Brain microvascular endothelial cell (primary cell): ENCODE results near the gene PRKN.

Source experiments
- DNase-seq: peaks from one replicate; pipeline ENCODE4 v3.0.0-alpha.2; 2020
- H3K27ac ChIP-seq: fragments of 250-450 bp; sonication (Bioruptor Pico); 2 replicates; pipeline ENCODE4 v1.5.1; 2020; ENCODE audit warnings: mild to moderate bottlenecking, moderate library complexity
- H3K27me3 ChIP-seq: fragments of 250-450 bp; sonication (Bioruptor Pico); replicated peaks from 2 replicates; pipeline ENCODE4 v1.5.1; 2020; ENCODE audit warnings: mild to moderate bottlenecking
- H3K36me3 ChIP-seq: fragments of 250-450 bp; sonication (Bioruptor Pico); replicated peaks from 2 replicates; pipeline ENCODE4 v1.5.1; 2020; ENCODE audit warnings: mild to moderate bottlenecking
- H3K4me3 ChIP-seq: 2 replicates; pipeline ENCODE4 v1.5.1; 2011; ENCODE audit warnings: low read depth, mild to moderate bottlenecking, control low read depth, low read length, moderate library complexity
- in situ Hi-C: cut with HindIII; loops from 2 replicates; pipeline ENCODE4 v1.10.0; 2017; ENCODE audit warnings: low sequenced_read_pairs, low pct_ligation_motif_present
- TF ChIP-seq, protein P1 (sequence below): IDR thresholded peaks from 2 replicates; pipeline ENCODE4 v1.5.1; 2011; ENCODE audit warnings: low read depth, mild to moderate bottlenecking, moderate library complexity, low read length, control low read depth, inconsistent platforms; ENCODE audit errors: missing control alignments

The PRKN gene

DNA sequence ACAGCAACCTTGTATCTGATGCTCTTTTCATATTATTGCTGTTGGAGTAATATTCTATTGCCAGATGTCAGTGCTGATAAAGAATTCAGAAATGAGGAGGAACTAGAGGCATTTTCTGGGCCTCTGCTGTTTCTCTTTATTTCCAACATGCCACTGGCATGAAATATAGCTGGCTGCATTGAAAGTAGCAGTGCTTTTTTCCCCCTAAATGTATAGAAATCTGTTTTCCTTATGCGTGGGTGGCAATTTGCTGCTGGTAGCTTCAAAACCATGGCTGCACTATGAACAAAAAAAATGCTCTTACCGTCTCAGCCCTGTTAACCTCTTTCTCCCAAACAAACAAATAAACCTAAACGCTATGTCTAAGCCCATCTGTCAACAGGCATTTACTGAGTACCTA, 1011.4 kb downstream of the PRKN start:
- TF ChIP-seq, protein P1, sequence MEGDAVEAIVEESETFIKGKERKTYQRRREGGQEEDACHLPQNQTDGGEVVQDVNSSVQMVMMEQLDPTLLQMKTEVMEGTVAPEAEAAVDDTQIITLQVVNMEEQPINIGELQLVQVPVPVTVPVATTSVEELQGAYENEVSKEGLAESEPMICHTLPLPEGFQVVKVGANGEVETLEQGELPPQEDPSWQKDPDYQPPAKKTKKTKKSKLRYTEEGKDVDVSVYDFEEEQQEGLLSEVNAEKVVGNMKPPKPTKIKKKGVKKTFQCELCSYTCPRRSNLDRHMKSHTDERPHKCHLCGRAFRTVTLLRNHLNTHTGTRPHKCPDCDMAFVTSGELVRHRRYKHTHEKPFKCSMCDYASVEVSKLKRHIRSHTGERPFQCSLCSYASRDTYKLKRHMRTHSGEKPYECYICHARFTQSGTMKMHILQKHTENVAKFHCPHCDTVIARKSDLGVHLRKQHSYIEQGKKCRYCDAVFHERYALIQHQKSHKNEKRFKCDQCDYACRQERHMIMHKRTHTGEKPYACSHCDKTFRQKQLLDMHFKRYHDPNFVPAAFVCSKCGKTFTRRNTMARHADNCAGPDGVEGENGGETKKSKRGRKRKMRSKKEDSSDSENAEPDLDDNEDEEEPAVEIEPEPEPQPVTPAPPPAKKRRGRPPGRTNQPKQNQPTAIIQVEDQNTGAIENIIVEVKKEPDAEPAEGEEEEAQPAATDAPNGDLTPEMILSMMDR = no peak
- Histone ChIP-seq H3K27me3 (no peaks in the 10 kb centered on the region), H3K4me3 (no peak overlapping the region), H3K36me3 (no peaks in the 10 kb centered on the region), H3K27ac (no peak overlapping the region)
- no peak for DNase-seq
- in situ Hi-C loops = no loop called here

DNA sequence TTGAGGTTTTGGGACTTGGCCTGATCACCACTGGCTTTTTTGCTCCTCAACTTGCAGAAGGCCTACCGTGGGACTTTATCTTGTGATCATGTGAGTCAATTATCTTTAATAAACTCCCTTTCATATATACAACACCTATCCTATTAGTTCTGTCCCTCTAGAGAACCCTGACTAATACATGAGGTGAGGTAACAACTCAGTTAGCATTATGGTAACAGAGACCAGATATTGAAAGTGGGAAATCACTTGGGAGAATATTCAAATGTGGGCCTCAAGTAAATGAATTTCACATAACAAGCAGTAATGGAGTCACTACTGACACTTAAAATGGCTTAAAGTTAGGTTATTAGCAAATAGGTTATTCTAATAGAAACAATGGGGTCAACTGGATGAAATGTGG, 1015.6 kb downstream of the PRKN start:
- H3K27me3 ChIP-seq = no peaks in the 10 kb centered on the region
- in situ Hi-C loops = no loop called here

DNA sequence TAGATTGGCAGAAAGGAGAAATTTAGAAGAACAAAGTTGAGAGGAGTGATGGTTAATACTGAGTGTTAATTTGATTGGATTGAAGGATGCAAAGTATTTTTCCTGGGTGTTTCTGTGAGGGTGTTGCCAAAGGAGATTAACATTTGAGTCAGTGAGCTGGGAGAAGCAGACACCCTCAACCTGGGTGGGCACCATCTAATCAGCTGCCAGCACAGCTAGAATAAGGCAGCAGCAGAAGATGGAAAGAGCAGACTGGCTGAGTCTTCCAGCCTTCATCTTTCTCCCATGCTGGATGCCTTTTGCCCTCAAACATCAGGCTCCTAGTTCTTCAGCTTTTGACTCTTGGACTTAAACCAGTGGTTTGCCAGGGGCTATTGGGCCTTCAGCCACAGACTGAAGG, 1016.1 kb downstream of the PRKN start:
- no peak overlapping the region for H3K27ac ChIP-seq
- no peaks in the 10 kb centered on the region for H3K36me3 ChIP-seq
- TF ChIP-seq, protein P1 = no peak
- H3K27me3 ChIP-seq = no peaks in the 10 kb centered on the region
- in situ Hi-C loops = no loop called here
- DNase-seq = no peak
- no peak overlapping the region for H3K4me3 ChIP-seq

More for the DNA sequence above, 1015.6 kb downstream of the PRKN start:
- DNase-seq = no peak
- Histone ChIP-seq H3K4me3 (no peak overlapping the region), H3K36me3 (no peaks in the 10 kb centered on the region), H3K27ac (no peak overlapping the region)
- TF ChIP-seq, protein P1 = no peak

DNA sequence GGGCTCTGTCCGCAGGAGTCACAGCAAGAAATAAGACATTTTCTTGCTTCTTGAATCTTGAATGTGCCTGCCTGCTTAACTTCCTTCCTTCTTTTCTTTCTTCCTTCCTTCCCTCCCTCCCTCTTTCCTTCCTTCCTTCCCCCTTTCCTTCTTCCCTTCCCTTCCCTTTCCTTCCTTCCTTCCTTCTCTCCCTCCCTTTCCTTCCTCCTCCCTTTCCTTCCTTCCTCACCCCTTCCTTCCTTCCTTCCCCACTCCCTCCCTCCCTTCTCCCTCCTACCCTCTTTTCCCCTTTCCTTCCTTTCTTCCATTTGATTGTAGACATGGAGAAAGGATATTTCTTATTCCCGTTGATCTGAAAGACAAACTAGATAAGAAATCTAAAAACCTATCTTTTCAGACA, 1016.9 kb downstream of the PRKN start:
- in situ Hi-C loops = no loop called here
- H3K27me3 ChIP-seq = no peaks in the 10 kb centered on the region
- DNase-seq = no peak
- H3K36me3 ChIP-seq = no peaks in the 10 kb centered on the region
- H3K27ac ChIP-seq = no peak overlapping the region
- H3K4me3 ChIP-seq = no peak overlapping the region
- TF ChIP-seq, protein P1 = no peak

DNA sequence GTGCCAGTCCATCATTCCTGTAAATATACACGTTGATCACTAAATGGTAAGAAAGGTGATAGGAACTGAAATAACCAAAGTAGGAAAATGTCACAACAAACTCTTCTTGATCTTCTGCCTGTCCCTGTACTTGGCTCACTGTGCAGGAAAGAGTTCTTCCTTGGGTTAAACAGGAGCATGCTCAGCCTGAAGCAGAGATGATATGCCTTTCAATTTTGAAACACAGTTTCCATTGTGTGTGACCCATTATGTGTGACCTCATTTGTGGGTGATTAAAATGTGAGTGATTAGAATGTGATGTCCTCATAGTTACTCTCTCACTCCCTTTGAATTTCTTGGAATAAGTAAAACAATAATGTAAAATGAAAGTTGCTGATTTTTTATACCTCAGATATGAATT, 1026.5 kb downstream of the PRKN start:
- DNase-seq = no peak
- H3K4me3 ChIP-seq = no peak overlapping the region
- in situ Hi-C loops = no loop called here
- H3K36me3 ChIP-seq = no peaks in the 10 kb centered on the region
- no peak overlapping the region for H3K27ac ChIP-seq
- TF ChIP-seq, protein P1 = no peak
- H3K27me3 ChIP-seq = no peaks in the 10 kb centered on the region

DNA sequence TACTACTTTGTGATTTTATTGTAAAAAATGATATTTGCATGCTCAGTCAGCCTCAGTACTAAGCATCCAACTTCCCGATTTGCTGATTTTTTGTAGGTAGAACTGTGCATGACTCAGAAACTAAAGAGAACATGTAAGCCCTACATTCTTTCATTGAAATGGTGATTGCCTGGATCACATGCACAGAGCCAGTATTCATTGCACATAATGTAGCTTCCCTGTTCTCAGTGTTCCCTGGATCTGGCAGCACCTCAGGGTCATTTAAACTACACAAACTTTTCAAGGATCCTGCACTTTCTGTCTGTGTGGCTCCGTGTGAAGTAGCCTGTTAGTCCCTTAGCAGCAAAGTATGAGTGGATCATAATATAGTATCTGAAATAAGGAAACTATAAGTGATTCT, 1030.8 kb downstream of the PRKN start:
- in situ Hi-C loops = no loop called here
- Histone ChIP-seq H3K27me3 (no peaks in the 10 kb centered on the region), H3K36me3 (no peaks in the 10 kb centered on the region), H3K4me3 (no peak overlapping the region), H3K27ac (no peak overlapping the region)
- no peak for DNase-seq
- TF ChIP-seq, protein P1 = no peak
